AG04450 (cell line): Measurements from ENCODE around the gene SLC51A. TPM values are rescaled to one million over a fixed set of nuclear protein-coding genes. Genes with fewer than 3 reads are reported as not detected.
"Not testable (repeated sequence)": the region's sequence is repeated elsewhere in the genome, so short reads cannot be mapped to it uniquely, and the experiment has no call there.

Experiments used
- CTCF ChIA-PET: fragments of 300-600, 350-600 bp; formaldehyde crosslinking; extraction: SDS; loops from one replicate; lab custom pipeline; 2022; ENCODE audit warnings: antibody characterized with exemption, inconsistent platforms; lab: Charles Lee
- POLR2A ChIA-PET: fragments of 350-600 bp; formaldehyde crosslinking; extraction: SDS; loops from one replicate; lab custom pipeline; 2021; ENCODE audit warnings: antibody characterized with exemption, inconsistent platforms; lab: Yijun Ruan, JAX
- DNase-seq: peaks from one replicate; pipeline ENCODE4 v3.0.0-alpha.2; 2011; ENCODE audit warnings: low read depth, low spot score
- H3K27ac ChIP-seq: one replicate; pipeline ENCODE4 v1.5.1; 2012; ENCODE audit warnings: low read depth, low read length, control low read depth
- H3K27me3 ChIP-seq: one replicate; pipeline ENCODE4 v1.6.0; 2012; ENCODE audit warnings: low read length; ENCODE audit not compliant: control insufficient read depth, insufficient read depth
- H3K4me3 ChIP-seq: 2 replicates; pipeline ENCODE4 v1.5.1; 2011; ENCODE audit warnings: mild to moderate bottlenecking, low read depth, low read length, control low read depth
- H3K9me3 ChIP-seq: 2 replicates; pipeline ENCODE4 v1.5.1; 2012; ENCODE audit warnings: low read length; ENCODE audit not compliant: control insufficient read depth, insufficient read depth
- polyA plus RNA-seq: library from polyadenylated mRNA; depleted of rRNA; stranded (reverse); fragments of >200 nt; gene quantifications from 2 replicates; pipeline ENCODE4 v1.2.3, GENCODE V29; 2011
- TF ChIP-seq, protein P1 (sequence below): IDR thresholded peaks from 2 replicates; pipeline ENCODE4 v1.5.1; 2011; ENCODE audit warnings: low read depth, low read length, control low read depth, inconsistent platforms

Gene SLC51A
- polyA plus RNA-seq, 1 experiment, result not detected

GRCh38 chr3:196236223-196236622 is 19.9 kb downstream of the SLC51A start:
- no peak for DNase-seq
- H3K9me3 ChIP-seq, result no peaks in the 10 kb centered on the region; the same call in 1 of the 2 replicates
- TF ChIP-seq, protein P1, sequence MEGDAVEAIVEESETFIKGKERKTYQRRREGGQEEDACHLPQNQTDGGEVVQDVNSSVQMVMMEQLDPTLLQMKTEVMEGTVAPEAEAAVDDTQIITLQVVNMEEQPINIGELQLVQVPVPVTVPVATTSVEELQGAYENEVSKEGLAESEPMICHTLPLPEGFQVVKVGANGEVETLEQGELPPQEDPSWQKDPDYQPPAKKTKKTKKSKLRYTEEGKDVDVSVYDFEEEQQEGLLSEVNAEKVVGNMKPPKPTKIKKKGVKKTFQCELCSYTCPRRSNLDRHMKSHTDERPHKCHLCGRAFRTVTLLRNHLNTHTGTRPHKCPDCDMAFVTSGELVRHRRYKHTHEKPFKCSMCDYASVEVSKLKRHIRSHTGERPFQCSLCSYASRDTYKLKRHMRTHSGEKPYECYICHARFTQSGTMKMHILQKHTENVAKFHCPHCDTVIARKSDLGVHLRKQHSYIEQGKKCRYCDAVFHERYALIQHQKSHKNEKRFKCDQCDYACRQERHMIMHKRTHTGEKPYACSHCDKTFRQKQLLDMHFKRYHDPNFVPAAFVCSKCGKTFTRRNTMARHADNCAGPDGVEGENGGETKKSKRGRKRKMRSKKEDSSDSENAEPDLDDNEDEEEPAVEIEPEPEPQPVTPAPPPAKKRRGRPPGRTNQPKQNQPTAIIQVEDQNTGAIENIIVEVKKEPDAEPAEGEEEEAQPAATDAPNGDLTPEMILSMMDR, result no peak
- no peak overlapping the region for H3K27ac ChIP-seq
- CTCF ChIA-PET, result no interaction called here
- POLR2A ChIA-PET, result no interaction called here
- no peaks in the 10 kb centered on the region for H3K27me3 ChIP-seq
- H3K4me3 ChIP-seq, result no peak overlapping the region

DNA sequence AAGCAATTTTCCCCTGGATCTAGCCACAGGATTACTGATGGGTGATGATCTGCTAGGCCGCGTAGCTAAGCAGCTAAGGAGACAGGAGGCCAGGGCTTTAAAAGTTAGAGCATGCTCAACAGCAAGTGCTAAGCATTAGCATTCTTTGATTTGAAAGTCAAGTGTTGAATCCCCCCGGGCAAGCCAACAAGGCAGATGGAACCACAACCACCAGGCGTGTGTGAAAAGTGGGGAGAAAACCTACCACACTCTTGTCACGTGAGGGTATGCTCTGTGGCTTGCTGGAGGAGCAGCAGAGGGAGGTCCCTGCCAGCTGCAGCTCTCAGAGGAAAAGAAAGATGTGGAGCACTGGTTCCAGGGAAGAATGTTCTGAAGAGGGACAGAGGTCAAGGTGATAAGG is 20.9 kb downstream of the SLC51A start:
- ChIA-PET POLR2A (no interaction called here), CTCF (no interaction called here)
- Histone ChIP-seq H3K27me3 (no peaks in the 10 kb centered on the region), H3K9me3 (no peaks in the 10 kb centered on the region; the same call in 1 of the 2 replicates), H3K4me3 (no peak overlapping the region), H3K27ac (no peak overlapping the region)
- TF ChIP-seq, protein P1, result no peak
- no peak for DNase-seq

DNA sequence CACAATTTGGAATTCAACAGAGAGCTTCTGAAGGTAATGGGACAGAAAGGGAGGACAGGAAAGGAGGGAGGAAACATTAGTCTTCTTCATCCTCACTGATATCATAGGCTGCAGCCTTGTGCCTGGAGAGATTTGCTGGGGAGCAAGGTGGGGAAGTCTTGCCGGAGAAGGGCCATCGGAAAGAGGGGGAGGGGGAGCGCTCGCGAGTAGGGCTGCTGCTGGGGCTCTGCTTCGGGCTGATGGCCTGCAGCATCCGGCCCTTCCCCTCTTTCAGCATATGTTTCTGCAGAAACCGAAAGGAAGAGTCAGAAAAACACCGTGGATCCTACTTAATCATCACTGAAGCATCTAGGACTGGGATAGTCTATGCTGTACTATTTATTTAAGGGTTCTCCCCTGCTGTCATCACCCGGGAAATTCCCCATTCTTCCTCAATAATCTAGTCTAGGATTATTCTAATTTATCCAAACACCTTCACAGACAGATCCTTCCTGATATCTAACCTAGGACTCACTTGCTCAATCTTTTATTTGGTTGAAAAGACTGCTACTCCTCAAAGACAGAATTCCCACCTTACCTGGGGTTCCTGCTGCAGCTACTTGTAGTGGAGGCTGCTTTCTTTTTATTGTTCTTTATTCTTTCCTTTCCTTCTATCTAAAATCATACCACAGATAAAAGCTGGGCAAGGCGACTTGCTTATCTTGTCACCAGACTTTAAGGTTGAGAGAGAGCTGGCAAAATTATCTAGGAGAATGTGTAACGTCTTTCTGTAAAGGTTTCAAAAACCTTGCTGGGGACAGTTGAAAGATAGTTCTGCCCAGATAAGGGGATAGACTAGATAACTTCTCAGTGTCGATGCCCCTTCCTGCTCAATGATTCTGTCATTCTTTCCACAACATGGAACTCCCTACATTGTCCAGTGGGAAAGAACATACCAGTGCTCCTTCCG is 22.6 kb downstream of the SLC51A start:
- peak overlapping the region; percentile 39 for H3K27ac ChIP-seq
- TF ChIP-seq, protein P1, result no peak
- H3K27me3 ChIP-seq, result no peaks in the 10 kb centered on the region
- no peak overlapping the region for H3K4me3 ChIP-seq
- DNase-seq, result peak; percentile 8
- ChIA-PET CTCF (no interaction called here), POLR2A (no interaction called here)
- H3K9me3 ChIP-seq, result no peaks in the 10 kb centered on the region; the same call in 1 of the 2 replicates

DNA sequence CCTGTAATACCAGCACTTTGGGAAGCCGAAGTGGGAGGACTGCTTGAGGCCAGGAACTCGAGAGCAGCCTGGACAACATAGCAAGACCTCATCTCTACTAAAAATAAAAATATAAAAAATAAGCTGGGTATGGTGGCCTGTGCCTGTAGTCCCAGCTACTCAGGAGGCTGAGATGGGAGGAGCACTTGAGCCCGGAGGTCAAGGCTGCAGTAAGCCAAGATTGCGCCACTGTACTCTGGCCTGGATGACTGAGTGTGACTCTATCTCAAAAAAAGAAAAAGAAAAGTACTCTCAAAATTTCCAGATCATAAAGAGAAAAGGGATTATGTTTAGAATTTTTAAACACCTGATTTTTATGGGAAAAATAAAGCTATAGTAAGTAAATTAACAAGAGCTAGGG is 24.1 kb downstream of the SLC51A start:
- Histone ChIP-seq H3K9me3 (no peaks in the 10 kb centered on the region; the same call in 1 of the 2 replicates), H3K4me3 (no peak overlapping the region), H3K27me3 (no peaks in the 10 kb centered on the region), H3K27ac (no peak overlapping the region)
- TF ChIP-seq, protein P1, result no peak
- no peak for DNase-seq
- CTCF ChIA-PET, result interaction anchor here (0.7 to 2.9 kb wide), 3 partner anchors 13 to 167 kb away, joined by 4 to 22 read pairs (median 5); no protein-coding TSS in a partner anchor
- POLR2A ChIA-PET, result no interaction called here

GRCh38 chr3:196241704-196242103 is 25.4 kb downstream of the SLC51A start:
- no peak overlapping the region for H3K4me3 ChIP-seq
- H3K27ac ChIP-seq, result no peak overlapping the region
- TF ChIP-seq, protein P1, result no peak
- DNase-seq, result no peak
- no peaks in the 10 kb centered on the region; the same call in 1 of the 2 replicates for H3K9me3 ChIP-seq
- ChIA-PET CTCF (interaction anchor here (2.9 kb wide), 1 partner anchor 11 kb away, joined by 22 read pairs; no protein-coding TSS in a partner anchor), POLR2A (no interaction called here)
- no peaks in the 10 kb centered on the region for H3K27me3 ChIP-seq

- H3K9me3 ChIP-seq, CTCF ChIA-PET, DNase-seq, H3K4me3 ChIP-seq, POLR2A ChIA-PET, H3K27ac ChIP-seq, H3K27me3 ChIP-seq: not testable (repeated sequence)
Observed at GRCh38 chr3:196244166-196244565, 27.8 kb downstream of the SLC51A start.
